ENCODE results near the gene RSRP1.

- TF ChIP-seq CTCF (IDR thresholded peaks at IDR 0.05; ENCODE audit: insufficient read depth, low read length, poor library complexity, severe bottlenecking) = peak; percentile 44
- TF ChIP-seq EZH2phosphoT487 (conservative IDR thresholded peaks at IDR 0.05; ENCODE audit: low read length) = no peak
Measured at GRCh38 chr1:25247829-25248754, 838 bp upstream of the RSRP1 start.
